HL-60 (cell line): ENCODE measurements around the gene EIF1AD.

Experiments used
- GABPA ChIP-seq: IDR thresholded peaks from 2 replicates; pipeline ENCODE4 v1.6.1; 2012; ENCODE audit warnings: low read depth
- POLR2AphosphoS5 ChIP-seq: IDR thresholded peaks from 2 replicates; pipeline ENCODE4 v1.6.1; 2012; ENCODE audit warnings: low read depth
- REST ChIP-seq: IDR thresholded peaks from 2 replicates; pipeline ENCODE4 v1.6.1; 2012; ENCODE audit warnings: low read depth; ENCODE audit not compliant: insufficient replicate concordance
- SPI1 ChIP-seq: IDR thresholded peaks from 2 replicates; pipeline ENCODE4 v1.6.1; 2012; ENCODE audit warnings: low read depth, mild to moderate bottlenecking, borderline replicate concordance
- TF ChIP-seq, protein P1 (sequence below): IDR thresholded peaks from one replicate; pipeline ENCODE4 v1.5.1; 2011; ENCODE audit warnings: low read length, control low read depth, inconsistent platforms; ENCODE audit not compliant: insufficient read depth

- TF ChIP-seq SPI1 (no peak), REST (no peak), POLR2AphosphoS5 (no peak), GABPA (no peak)
- TF ChIP-seq, protein P1, sequence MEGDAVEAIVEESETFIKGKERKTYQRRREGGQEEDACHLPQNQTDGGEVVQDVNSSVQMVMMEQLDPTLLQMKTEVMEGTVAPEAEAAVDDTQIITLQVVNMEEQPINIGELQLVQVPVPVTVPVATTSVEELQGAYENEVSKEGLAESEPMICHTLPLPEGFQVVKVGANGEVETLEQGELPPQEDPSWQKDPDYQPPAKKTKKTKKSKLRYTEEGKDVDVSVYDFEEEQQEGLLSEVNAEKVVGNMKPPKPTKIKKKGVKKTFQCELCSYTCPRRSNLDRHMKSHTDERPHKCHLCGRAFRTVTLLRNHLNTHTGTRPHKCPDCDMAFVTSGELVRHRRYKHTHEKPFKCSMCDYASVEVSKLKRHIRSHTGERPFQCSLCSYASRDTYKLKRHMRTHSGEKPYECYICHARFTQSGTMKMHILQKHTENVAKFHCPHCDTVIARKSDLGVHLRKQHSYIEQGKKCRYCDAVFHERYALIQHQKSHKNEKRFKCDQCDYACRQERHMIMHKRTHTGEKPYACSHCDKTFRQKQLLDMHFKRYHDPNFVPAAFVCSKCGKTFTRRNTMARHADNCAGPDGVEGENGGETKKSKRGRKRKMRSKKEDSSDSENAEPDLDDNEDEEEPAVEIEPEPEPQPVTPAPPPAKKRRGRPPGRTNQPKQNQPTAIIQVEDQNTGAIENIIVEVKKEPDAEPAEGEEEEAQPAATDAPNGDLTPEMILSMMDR, result no peak
Observed at GRCh38 chr11:65981972-65982823, 19.8 kb downstream of the EIF1AD start.
